HepG2 (cell line): ENCODE data around the gene PPP1R18. TPM values are rescaled to one million over a fixed set of nuclear protein-coding genes. Genes with fewer than 3 reads are reported as not detected.

Experiments used
- FOXK1 ChIP-seq: sonication (generic); formaldehyde crosslinking; IDR thresholded peaks from 2 replicates; pipeline ENCODE4 v1.4.0; 2020; ENCODE audit warnings: low read depth, missing genetic modification reagents, borderline replicate concordance
- KAT8 ChIP-seq: IDR thresholded peaks from 2 replicates; pipeline ENCODE4 v1.6.1; 2016; ENCODE audit warnings: missing genetic modification reagents, missing compliant biosample characterization
- KDM6A ChIP-seq: IDR thresholded peaks from 2 replicates; pipeline ENCODE4 v1.6.1; 2016; ENCODE audit warnings: low read depth
- RFXAP ChIP-seq: sonication (generic); formaldehyde crosslinking; IDR thresholded peaks from 2 replicates; pipeline ENCODE4 v1.4.0; 2020; ENCODE audit warnings: missing genetic modification reagents, borderline replicate concordance
- ZHX2 ChIP-seq, 2 experiments: sonication (generic) in 1 of 2; formaldehyde crosslinking in 1 of 2; IDR thresholded peaks; 2 replicates each; pipeline versions ENCODE4 v1.6.1 to v1.9.0; 2014 to 2022; ENCODE audit warnings: antibody characterized with exemption in 1 of 2, borderline replicate concordance in 1 of 2, inconsistent platforms in 1 of 2, low read depth in 1 of 2, missing genetic modification reagents in 1 of 2
- ZNF251 ChIP-seq: sonication (generic); formaldehyde crosslinking; IDR thresholded peaks from 2 replicates; pipeline ENCODE4 v1.9.0; 2021; ENCODE audit warnings: mild to moderate bottlenecking, missing genetic modification reagents
- ZNF331 ChIP-seq: sonication (generic); formaldehyde crosslinking; IDR thresholded peaks from 2 replicates; pipeline ENCODE4 v1.4.0; 2020; ENCODE audit warnings: missing genetic modification reagents
- ZNF431 ChIP-seq: sonication (generic); formaldehyde crosslinking; IDR thresholded peaks from 2 replicates; pipeline ENCODE4 v1.9.0; 2022; ENCODE audit warnings: missing genetic modification reagents, low read depth, mild to moderate bottlenecking, borderline replicate concordance
- ZNF878 ChIP-seq: sonication (generic); formaldehyde crosslinking; IDR thresholded peaks from 2 replicates; pipeline ENCODE4 v1.8.1; 2023; ENCODE audit warnings: mild to moderate bottlenecking, missing genetic modification reagents, moderate library complexity
- polyA plus RNA-seq, 8 experiments: library from polyadenylated mRNA; depleted of rRNA in 3 of 8; stranded (reverse) in 7 of 8; unstranded in 1 of 8; fragments of >200 nt; fragmentation: Illumina TruSeq in 4 of 8; extraction: Trizol in 4 of 8; gene quantifications; 2 replicates each; pipeline versions ENCODE4 v1.2.1 to v1.2.3, GENCODE V29; 2011 to 2016; ENCODE audit warnings: low read depth in 4 of 8, missing spikeins in 1 of 8, mixed read lengths in 1 of 8; ENCODE audit not compliant: insufficient read depth in 1 of 8
- total RNA-seq, 5 experiments: library from RNA; depleted of rRNA; stranded (reverse); fragments of >200 nt; fragmentation: Illumina TruSeq; extraction: Trizol; gene quantifications; 2 replicates each; pipeline ENCODE4 v1.2.3, GENCODE V29; 2016; ENCODE audit warnings: low read depth in 1 of 5
- TF ChIP-seq, protein P1 (sequence below): sonication (generic); formaldehyde crosslinking; IDR thresholded peaks from one replicate; pipeline ENCODE4 v1.5.1; 2020; ENCODE audit warnings: mild to moderate bottlenecking, missing genetic modification reagents; ENCODE audit errors: not compliant biosample characterization
- TF ChIP-seq, protein P2 (sequence below): sonication (generic); formaldehyde crosslinking; IDR thresholded peaks from 2 replicates; pipeline ENCODE4 v1.8.1; 2023; ENCODE audit warnings: missing genetic modification reagents, mild to moderate bottlenecking, borderline replicate concordance

The PPP1R18 gene
- total and polyA plus RNA-seq, 2 of the 13 experiments (the other 11 are each of a cell fraction or from before 2014, with no cell fraction given): 4.9 to 9.2 TPM

GRCh38 chr6:30626484-30627366 is 59.7 kb downstream of the PPP1R18 start, which contains the start of gene ATAT1 (continued):
- TF ChIP-seq, protein P1, sequence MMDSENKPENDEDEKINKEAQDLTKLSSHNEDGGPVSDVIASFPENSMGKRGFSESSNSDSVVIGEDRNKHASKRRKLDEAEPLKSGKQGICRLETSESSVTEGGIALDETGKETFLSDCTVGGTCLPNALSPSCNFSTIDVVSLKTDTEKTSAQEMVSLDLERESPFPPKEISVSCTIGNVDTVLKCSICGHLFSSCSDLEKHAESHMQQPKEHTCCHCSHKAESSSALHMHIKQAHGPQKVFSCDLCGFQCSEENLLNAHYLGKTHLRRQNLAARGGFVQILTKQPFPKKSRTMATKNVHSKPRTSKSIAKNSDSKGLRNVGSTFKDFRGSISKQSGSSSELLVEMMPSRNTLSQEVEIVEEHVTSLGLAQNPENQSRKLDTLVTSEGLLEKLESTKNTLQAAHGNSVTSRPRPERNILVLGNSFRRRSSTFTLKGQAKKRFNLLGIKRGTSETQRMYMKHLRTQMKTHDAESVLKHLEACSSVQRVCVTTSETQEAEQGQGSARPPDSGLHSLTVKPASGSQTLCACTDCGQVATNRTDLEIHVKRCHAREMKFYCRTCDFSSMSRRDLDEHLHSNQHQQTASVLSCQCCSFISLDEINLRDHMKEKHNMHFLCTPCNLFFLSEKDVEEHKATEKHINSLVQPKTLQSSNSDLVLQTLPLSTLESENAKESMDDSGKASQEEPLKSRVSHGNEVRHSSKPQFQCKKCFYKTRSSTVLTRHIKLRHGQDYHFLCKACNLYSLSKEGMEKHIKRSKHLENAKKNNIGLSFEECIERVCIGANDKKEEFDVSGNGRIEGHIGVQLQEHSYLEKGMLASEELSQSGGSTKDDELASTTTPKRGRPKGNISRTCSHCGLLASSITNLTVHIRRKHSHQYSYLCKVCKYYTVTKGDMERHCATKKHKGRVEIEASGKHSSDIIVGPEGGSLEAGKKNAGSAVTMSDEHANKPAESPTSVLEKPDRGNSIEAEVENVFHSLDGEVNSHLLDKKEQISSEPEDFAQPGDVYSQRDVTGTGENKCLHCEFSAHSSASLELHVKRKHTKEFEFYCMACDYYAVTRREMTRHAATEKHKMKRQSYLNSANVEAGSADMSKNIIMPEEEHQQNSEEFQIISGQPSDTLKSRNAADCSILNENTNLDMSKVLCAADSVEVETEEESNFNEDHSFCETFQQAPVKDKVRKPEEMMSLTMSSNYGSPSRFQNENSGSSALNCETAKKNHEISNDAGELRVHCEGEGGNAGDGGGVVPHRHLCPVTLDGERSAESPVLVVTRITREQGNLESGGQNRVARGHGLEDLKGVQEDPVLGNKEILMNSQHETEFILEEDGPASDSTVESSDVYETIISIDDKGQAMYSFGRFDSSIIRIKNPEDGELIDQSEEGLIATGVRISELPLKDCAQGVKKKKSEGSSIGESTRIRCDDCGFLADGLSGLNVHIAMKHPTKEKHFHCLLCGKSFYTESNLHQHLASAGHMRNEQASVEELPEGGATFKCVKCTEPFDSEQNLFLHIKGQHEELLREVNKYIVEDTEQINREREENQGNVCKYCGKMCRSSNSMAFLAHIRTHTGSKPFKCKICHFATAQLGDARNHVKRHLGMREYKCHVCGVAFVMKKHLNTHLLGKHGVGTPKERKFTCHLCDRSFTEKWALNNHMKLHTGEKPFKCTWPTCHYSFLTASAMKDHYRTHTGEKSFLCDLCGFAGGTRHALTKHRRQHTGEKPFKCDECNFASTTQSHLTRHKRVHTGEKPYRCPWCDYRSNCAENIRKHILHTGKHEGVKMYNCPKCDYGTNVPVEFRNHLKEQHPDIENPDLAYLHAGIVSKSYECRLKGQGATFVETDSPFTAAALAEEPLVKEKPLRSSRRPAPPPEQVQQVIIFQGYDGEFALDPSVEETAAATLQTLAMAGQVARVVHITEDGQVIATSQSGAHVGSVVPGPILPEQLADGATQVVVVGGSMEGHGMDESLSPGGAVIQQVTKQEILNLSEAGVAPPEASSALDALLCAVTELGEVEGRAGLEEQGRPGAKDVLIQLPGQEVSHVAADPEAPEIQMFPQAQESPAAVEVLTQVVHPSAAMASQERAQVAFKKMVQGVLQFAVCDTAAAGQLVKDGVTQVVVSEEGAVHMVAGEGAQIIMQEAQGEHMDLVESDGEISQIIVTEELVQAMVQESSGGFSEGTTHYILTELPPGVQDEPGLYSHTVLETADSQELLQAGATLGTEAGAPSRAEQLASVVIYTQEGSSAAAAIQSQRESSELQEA (CRISPR knock-in tag): peak; percentile 80
- TF ChIP-seq ZNF331 (CRISPR knock-in tag) (peak; percentile 38; the same call in 1 of the 2 replicates), ZHX2 (IDR thresholded peaks at IDR 0.05; ENCODE audit: low read depth) (peak; percentile 47; the same call in 1 of the 2 replicates), ZHX2 (CRISPR knock-in tag; IDR thresholded peaks at IDR 0.05; ENCODE audit: borderline replicate concordance) (no peak), ZNF878 (CRISPR knock-in tag) (0 out of 2 replicates have a peak, but pooled peaks have one; percentile 35), KAT8 (CRISPR knock-in tag) (peak; percentile 93), ZNF431 (CRISPR knock-in tag) (no peak; the same call in none of the 2 replicates), KDM6A (CRISPR knock-in tag) (no peak), FOXK1 (CRISPR knock-in tag) (peak; percentile 78), ZNF251 (no peak), RFXAP (peak; percentile 74; the same call in 1 of the 2 replicates)
- TF ChIP-seq, protein P2, sequence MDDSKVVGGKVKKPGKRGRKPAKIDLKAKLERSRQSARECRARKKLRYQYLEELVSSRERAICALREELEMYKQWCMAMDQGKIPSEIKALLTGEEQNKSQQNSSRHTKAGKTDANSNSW (CRISPR knock-in tag): 0 out of 2 replicates have a peak, but pooled peaks have one; percentile 36
